ENCODE measurements around the gene CPT1B.
A peak's percentile ranks its signal among the peaks of the same experiment; 100 is the strongest.
"Not testable (repeated sequence)": the region's sequence is repeated elsewhere in the genome, so short reads cannot be mapped to it uniquely, and the experiment has no call there.

Gene CPT1B

GRCh38 chr22:50608996-50609395, 30.8 kb upstream of the CPT1B start:
- no peak for DNase-seq

- not testable (repeated sequence) for DNase-seq
Observed at GRCh38 chr22:50608058-50608840, 30.0 kb upstream of the CPT1B start.

- no peak for DNase-seq
Observed at GRCh38 chr22:50607659-50608020, 29.4 kb upstream of the CPT1B start.

- DNase-seq = no peak
Observed at GRCh38 chr22:50606946-50607658, 28.9 kb upstream of the CPT1B start.

GRCh38 chr22:50606165-50606945, 28.1 kb upstream of the CPT1B start:
- no peak for DNase-seq

- DNase-seq = no peak
Observed at GRCh38 chr22:50605613-50606074, 27.4 kb upstream of the CPT1B start.

- DNase-seq = no peak
Observed at GRCh38 chr22:50605002-50605612, 26.9 kb upstream of the CPT1B start.

- no peak for DNase-seq
Observed at GRCh38 chr22:50604256-50605001, 26.2 kb upstream of the CPT1B start.

GRCh38 chr22:50603511-50604255, 25.5 kb upstream of the CPT1B start:
- no peak for DNase-seq

- DNase-seq = no peak
Observed at GRCh38 chr22:50602338-50602700, 24.1 kb upstream of the CPT1B start.

- DNase-seq = no peak
Observed at GRCh38 chr22:50601669-50602337, 23.6 kb upstream of the CPT1B start.

GRCh38 chr22:50600967-50601668, 22.9 kb upstream of the CPT1B start:
- no peak for DNase-seq

- no peak for DNase-seq
Observed at GRCh38 chr22:50600538-50600937, 22.3 kb upstream of the CPT1B start, which contains the start of gene MAPK8IP2. MAPK8IP2 (plus strand) TSS chr22:50600793; CDS start chr22:50600819, 26 bp downstream.

- DNase-seq = peak in 1 of 2 donors; percentile 12
Observed at GRCh38 chr22:50599816-50600455, 21.7 kb upstream of the CPT1B start.

GRCh38 chr22:50597097-50597496, 18.9 kb upstream of the CPT1B start:
- no peak for DNase-seq

- no peak for DNase-seq
Observed at GRCh38 chr22:50595189-50595588, 17.0 kb upstream of the CPT1B start.

- DNase-seq = no peak
Observed at GRCh38 chr22:50587407-50587806, 9.2 kb upstream of the CPT1B start.

- no peak for DNase-seq
Observed at GRCh38 chr22:50586416-50586815, 8.2 kb upstream of the CPT1B start.

GRCh38 chr22:50585781-50586180, 7.6 kb upstream of the CPT1B start:
- no peak for DNase-seq

GRCh38 chr22:50585238-50585637, 7.0 kb upstream of the CPT1B start:
- DNase-seq = no peak
